C4-2B (cell line): ENCODE results near the gene SEC61G.

Source experiments
- CTCF ChIP-seq: fragments of 450-650 bp; conservative IDR thresholded peaks from 2 replicates; pipeline ENCODE4 v1.5.1; 2017; ENCODE audit warnings: mild to moderate bottlenecking
- ZFX ChIP-seq: fragments of 450-650 bp; IDR thresholded peaks from 2 replicates; pipeline ENCODE4 v1.6.1; 2017

- TF ChIP-seq CTCF (no peak), ZFX (no peak)
These were observed 23.8 kb upstream of the SEC61G start for GRCh38 chr7:54782829-54783228.
